ENCODE measurements around the gene PACRG.

- TF ChIP-seq RAD21 (IDR thresholded peaks at IDR 0.05): no peak
- no peak for TF ChIP-seq RXRA (IDR thresholded peaks at IDR 0.05)
- no peak for TF ChIP-seq MAX (IDR thresholded peaks at IDR 0.05)
- TF ChIP-seq FOXA1 (IDR thresholded peaks at IDR 0.05): no peak
- TF ChIP-seq CTCF (IDR thresholded peaks at IDR 0.05; ENCODE audit: low read depth, low read length, missing input control): no peak
- TF ChIP-seq ATF3 (IDR thresholded peaks at IDR 0.05): no peak
These were observed 618.8 kb downstream of the PACRG start for GRCh38 chr6:163346497-163346961.
